ENCODE results near the gene SCLY. TPM values are rescaled to one million over a fixed set of nuclear protein-coding genes. Genes with fewer than 3 reads are reported as not detected.

Gene SCLY
- total RNA-seq, 1 experiment from 2014 or later, result 21.7 TPM

GRCh38 chr2:238123218-238123971 lies 62.6 kb downstream of the SCLY start:
- DNase-seq, result no peak
- H3K27me3 ChIP-seq (replicated peaks; ENCODE audit: control insufficient read depth, insufficient read depth, low read length), result no peaks in the 10 kb centered on the region
- intact Hi-C loops (cut with micrococcal nuclease; ENCODE audit: unreplicated experiment), result no loop called here
- H3K27ac Mint-ChIP-seq (ENCODE audit: unreplicated experiment), result no peak overlapping the region
- H3K9me3 Mint-ChIP-seq (ENCODE audit: unreplicated experiment), result no peaks in the 10 kb centered on the region
- no peaks in the 10 kb centered on the region for H3K36me3 Mint-ChIP-seq (ENCODE audit: insufficient read depth, unreplicated experiment)
- BruUV-seq (replicated peaks), result no TSS peak
- no peak for TF ChIP-seq CTCF (IDR thresholded peaks at IDR 0.05; ENCODE audit: insufficient read depth in 1 of 2, low read depth in 1 of 2, low read length in 1 of 2, severe bottlenecking in 1 of 2, unreplicated experiment in 1 of 2)
- H3K9me3 ChIP-seq, result no peaks in the 10 kb centered on the region
- no peak overlapping the region for H3K4me3 Mint-ChIP-seq (ENCODE audit: unreplicated experiment)
- POLR2A ChIA-PET, result no interaction called here
- no peaks in the 10 kb centered on the region for H3K4me1 Mint-ChIP-seq (ENCODE audit: low read depth, unreplicated experiment)
- no peak overlapping the region for H3K4me3 ChIP-seq (ENCODE audit: low read depth, low read length)
- CTCF ChIA-PET, result no interaction called here
- H3K4me1 ChIP-seq, result no peaks in the 10 kb centered on the region
- H3K36me3 ChIP-seq (ENCODE audit: control insufficient read depth, insufficient read depth, low read length), result no peaks in the 10 kb centered on the region
- H3K27me3 Mint-ChIP-seq (ENCODE audit: insufficient read depth, unreplicated experiment), result no peaks in the 10 kb centered on the region

- no peak for TF ChIP-seq CTCF (IDR thresholded peaks at IDR 0.05; ENCODE audit: insufficient read depth in 1 of 2, low read depth in 1 of 2, low read length in 1 of 2, severe bottlenecking in 1 of 2, unreplicated experiment in 1 of 2)
- BruUV-seq (replicated peaks), result no TSS peak
- intact Hi-C loops (cut with micrococcal nuclease; ENCODE audit: unreplicated experiment), result no loop called here
- Mint-ChIP-seq H3K27ac (ENCODE audit: unreplicated experiment) (no peak overlapping the region), H3K4me3 (ENCODE audit: unreplicated experiment) (no peak overlapping the region), H3K27me3 (ENCODE audit: insufficient read depth, unreplicated experiment) (no peaks in the 10 kb centered on the region), H3K4me1 (ENCODE audit: low read depth, unreplicated experiment) (no peaks in the 10 kb centered on the region), H3K36me3 (ENCODE audit: insufficient read depth, unreplicated experiment) (no peaks in the 10 kb centered on the region), H3K9me3 (ENCODE audit: unreplicated experiment) (no peaks in the 10 kb centered on the region)
- CTCF ChIA-PET, result no interaction called here
- H3K4me1 ChIP-seq, result no peaks in the 10 kb centered on the region
- H3K36me3 ChIP-seq (ENCODE audit: control insufficient read depth, insufficient read depth, low read length), result no peaks in the 10 kb centered on the region
- no peak overlapping the region for H3K4me3 ChIP-seq (ENCODE audit: low read depth, low read length)
- no peaks in the 10 kb centered on the region for H3K27me3 ChIP-seq (replicated peaks; ENCODE audit: control insufficient read depth, insufficient read depth, low read length)
- no peak for DNase-seq
- POLR2A ChIA-PET, result no interaction called here
- H3K9me3 ChIP-seq, result no peaks in the 10 kb centered on the region
Measured at GRCh38 chr2:238123991-238124470, 63.2 kb downstream of the SCLY start.

- H3K27me3 Mint-ChIP-seq (ENCODE audit: insufficient read depth, unreplicated experiment), result no peaks in the 10 kb centered on the region
- Histone ChIP-seq H3K27me3 (replicated peaks; ENCODE audit: control insufficient read depth, insufficient read depth, low read length) (no peaks in the 10 kb centered on the region), H3K36me3 (ENCODE audit: control insufficient read depth, insufficient read depth, low read length) (no peaks in the 10 kb centered on the region), H3K9me3 (no peaks in the 10 kb centered on the region), H3K4me1 (no peaks in the 10 kb centered on the region), H3K4me3 (ENCODE audit: low read depth, low read length) (no peak overlapping the region)
- intact Hi-C loops (cut with micrococcal nuclease; ENCODE audit: unreplicated experiment), result no loop called here
- H3K9me3 Mint-ChIP-seq (ENCODE audit: unreplicated experiment), result no peaks in the 10 kb centered on the region
- H3K4me1 Mint-ChIP-seq (ENCODE audit: low read depth, unreplicated experiment), result no peaks in the 10 kb centered on the region
- H3K36me3 Mint-ChIP-seq (ENCODE audit: insufficient read depth, unreplicated experiment), result no peaks in the 10 kb centered on the region
- no peak overlapping the region for H3K27ac Mint-ChIP-seq (ENCODE audit: unreplicated experiment)
- ChIA-PET POLR2A (no interaction called here), CTCF (no interaction called here)
- no peak overlapping the region for H3K4me3 Mint-ChIP-seq (ENCODE audit: unreplicated experiment)
- no peak for DNase-seq
- no TSS peak for BruUV-seq (replicated peaks)
- no peak for TF ChIP-seq CTCF (IDR thresholded peaks at IDR 0.05; ENCODE audit: insufficient read depth in 1 of 2, low read depth in 1 of 2, low read length in 1 of 2, severe bottlenecking in 1 of 2, unreplicated experiment in 1 of 2)
Measured at GRCh38 chr2:238124488-238125126, 63.8 kb downstream of the SCLY start.

All from Caco-2 (cell line).